CD14-positive monocyte (primary cell): ENCODE measurements around the gene IFT57. TPM values are rescaled to one million over a fixed set of nuclear protein-coding genes. Genes with fewer than 3 reads are reported as not detected.

ENCODE experiments used
- DNase-seq, 3 donors: peaks; one replicate each; pipeline ENCODE4 v3.0.0-alpha.2; 2011 to 2022
- H2AFZ ChIP-seq: 2 replicates; pipeline ENCODE4 v1.6.0; 2012; ENCODE audit warnings: mild to moderate bottlenecking, low read depth, low read length, inconsistent platforms; ENCODE audit not compliant: insufficient read depth, poor library complexity, severe bottlenecking
- H3K27ac ChIP-seq, 2 donors: 1 replicate in 1 of 2; 2 replicates in 1 of 2; pipeline ENCODE4 v1.5.1; 2012 to 2013; ENCODE audit warnings: low read length in 2 of 2, control low read depth in 1 of 2, inconsistent platforms in 1 of 2, low read depth in 1 of 2, mild to moderate bottlenecking in 1 of 2
- H3K27me3 ChIP-seq, 2 donors: one replicate each; pipeline versions ENCODE4 v1.6.0 to v1.6.1; 2011 to 2013; ENCODE audit warnings: low read length in 2 of 2; ENCODE audit not compliant: control insufficient read depth in 2 of 2, insufficient read depth in 2 of 2
- H3K36me3 ChIP-seq, 2 donors: replicated peaks in 1 of 2; 1 replicate in 1 of 2; 2 replicates in 1 of 2; pipeline versions ENCODE4 v1.5.1 to v1.6.1; 2012 to 2013; ENCODE audit warnings: low read length in 2 of 2, control low read depth in 1 of 2, inconsistent platforms in 1 of 2, mild to moderate bottlenecking in 1 of 2; ENCODE audit not compliant: insufficient read depth in 2 of 2, control insufficient read depth in 1 of 2
- H3K4me1 ChIP-seq, 2 donors: 1 replicate in 1 of 2; 2 replicates in 1 of 2; pipeline versions ENCODE4 v1.5.1 to v1.6.1; 2012 to 2013; ENCODE audit warnings: low read length in 2 of 2, control low read depth in 1 of 2, inconsistent platforms in 1 of 2, mild to moderate bottlenecking in 1 of 2, moderate library complexity in 1 of 2; ENCODE audit not compliant: insufficient read depth in 2 of 2, control insufficient read depth in 1 of 2
- H3K4me2 ChIP-seq: replicated peaks from 2 replicates; pipeline ENCODE3; 2012; ENCODE audit warnings: low read length, moderate library complexity, mild to moderate bottlenecking; ENCODE audit not compliant: poor library complexity, severe bottlenecking; ENCODE audit errors: extremely low read depth
- H3K4me3 ChIP-seq, 3 experiments: fragments of 200-600 bp in 1 of 3; sonication (generic) in 1 of 3; replicated peaks in 1 of 3; 1 replicate in 2 of 3; 2 replicates in 1 of 3; pipeline ENCODE4 v1.5.1; 2011 to 2013; ENCODE audit warnings: low read length in 3 of 3, mild to moderate bottlenecking in 3 of 3, control low read depth in 2 of 3, low read depth in 2 of 3, inconsistent platforms in 1 of 3, moderate library complexity in 1 of 3
- H3K79me2 ChIP-seq: 2 replicates; pipeline ENCODE4 v1.6.0; 2012; ENCODE audit warnings: mild to moderate bottlenecking, control low read depth, inconsistent platforms, low read length, moderate library complexity; ENCODE audit not compliant: insufficient read depth
- H3K9ac ChIP-seq: 2 replicates; pipeline ENCODE4 v1.6.0; 2017; ENCODE audit warnings: low read length, mild to moderate bottlenecking; ENCODE audit not compliant: insufficient read depth, poor library complexity, severe bottlenecking
- H3K9me3 ChIP-seq, 2 donors: replicated peaks in 1 of 2; 1 replicate in 1 of 2; 2 replicates in 1 of 2; pipeline versions ENCODE4 v1.5.1 to v1.6.1; 2012 to 2013; ENCODE audit warnings: low read length in 2 of 2, control low read depth in 1 of 2; ENCODE audit not compliant: control insufficient read depth in 1 of 2, insufficient read depth in 1 of 2
- H4K20me1 ChIP-seq: 2 replicates; pipeline ENCODE4 v1.6.0; 2012; ENCODE audit warnings: mild to moderate bottlenecking, low read length, control low read depth, moderate library complexity; ENCODE audit not compliant: insufficient read depth
- H3K27ac Mint-ChIP-seq, 7 donors: one replicate each; pipeline ENCODE4 v1.8.0; 2020; ENCODE audit warnings: mild to moderate bottlenecking in 7 of 7, mixed read lengths in 7 of 7, moderate library complexity in 6 of 7, inconsistent platforms in 2 of 7
- H3K27me3 Mint-ChIP-seq, 3 donors: one replicate each; pipeline ENCODE4 v1.8.0; 2021 to 2022; ENCODE audit warnings: low read depth in 3 of 3, mild to moderate bottlenecking in 3 of 3, mixed read lengths in 3 of 3, moderate library complexity in 3 of 3, inconsistent platforms in 1 of 3
- H3K36me3 Mint-ChIP-seq, 2 donors: one replicate each; pipeline ENCODE4 v1.8.0; 2020; ENCODE audit warnings: mixed read lengths in 2 of 2, inconsistent platforms in 1 of 2, mild to moderate bottlenecking in 1 of 2
- H3K4me1 Mint-ChIP-seq: one replicate; pipeline ENCODE4 v1.8.0; 2020; ENCODE audit warnings: mild to moderate bottlenecking, mixed read lengths
- H3K4me3 Mint-ChIP-seq, 2 donors: one replicate each; pipeline ENCODE4 v1.8.0; 2020; ENCODE audit warnings: mild to moderate bottlenecking in 2 of 2, mixed read lengths in 2 of 2, moderate library complexity in 1 of 2
- H3K9me3 Mint-ChIP-seq, 7 donors: one replicate each; pipeline ENCODE4 v1.8.0; 2020 to 2022; ENCODE audit warnings: mixed read lengths in 7 of 7, mild to moderate bottlenecking in 6 of 7, moderate library complexity in 6 of 7, inconsistent platforms in 2 of 7
- CTCF ChIP-seq: fragments of 200-600 bp; IDR thresholded peaks from one replicate; pipeline ENCODE4 v1.8.0; 2022; ENCODE audit warnings: antibody characterized with exemption, mild to moderate bottlenecking
- WGBS: methylation state at CpG from one replicate; pipeline ENCODE4 v1.1.5; 2013; ENCODE audit warnings: missing lambda C conversion rate; ENCODE audit not compliant: insufficient coverage; 5-methylcytosine and 5-hydroxymethylcytosine counted together
- intact Hi-C, 2 donors: fragments of 100-400 bp; cut with micrococcal nuclease; formaldehyde crosslinking; loops; one replicate each; pipeline versions ENCODE4 v1.15.0 to v1.15.1; 2023
- polyA plus RNA-seq, 3 donors: library from polyadenylated mRNA; depleted of rRNA in 1 of 3; unstranded in 2 of 3; stranded (reverse) in 1 of 3; fragments of 300-500 nt in 2 of 3; fragments of >200 nt in 1 of 3; fragmentation: Illumina TruSeq in 2 of 3; gene quantifications; 1 replicate in 2 of 3; 2 replicates in 1 of 3; pipeline ENCODE4 v1.2.3, GENCODE V29; 2012 to 2021

The IFT57 gene
- polyA plus RNA-seq, 3 donors, result 4.9 to 22.9 (median 15.1) TPM

GRCh38 chr3:108125153-108125543, 97.1 kb downstream of the IFT57 start:
- DNase-seq, result no peak
- Mint-ChIP-seq H3K4me3 (peak overlapping the region; percentile 66 to 87), H3K9me3 (peaks cover 0 to 2% (median 0%) of the 10 kb centered on the region in 7 donors), H3K27ac (peak overlapping the region; percentile 97 to 100 (median 99)), H3K27me3 (peaks cover 0 to 9% (median 0%) of the 10 kb centered on the region in 3 donors), H3K36me3 (no peaks in the 10 kb centered on the region), H3K4me1 (peaks cover 50% of the 10 kb centered on the region)
- peak overlapping the region; percentile 65 for H2AFZ ChIP-seq
- H3K27me3 ChIP-seq, result no peaks in the 10 kb centered on the region
- peaks cover 31 to 34% of the 10 kb centered on the region in 2 donors for H3K4me1 ChIP-seq
- H3K4me2 ChIP-seq, result peak overlapping the region; percentile 48
- H3K4me3 ChIP-seq, result peak overlapping the region in 1 of 3 experiments; percentile 42
- TF ChIP-seq CTCF, result no peak
- H3K9me3 ChIP-seq, result no peaks in the 10 kb centered on the region
- H4K20me1 ChIP-seq, result no peaks in the 10 kb centered on the region
- H3K9ac ChIP-seq, result peak overlapping the region; percentile 71
- WGBS, result no CpG with 5 or more reads among the region's 4 CpGs
- no peaks in the 10 kb centered on the region for H3K79me2 ChIP-seq
- no peaks in the 10 kb centered on the region for H3K36me3 ChIP-seq
- peak overlapping the region; percentile 96 to 97 for H3K27ac ChIP-seq
- intact Hi-C loops, result no loop called here

GRCh38 chr3:108124337-108125152, 97.7 kb downstream of the IFT57 start:
- no peaks in the 10 kb centered on the region for H4K20me1 ChIP-seq
- H3K36me3 Mint-ChIP-seq, result no peaks in the 10 kb centered on the region
- H3K4me3 Mint-ChIP-seq, result peak overlapping the region; percentile 66 to 87
- H3K27ac ChIP-seq, result peak overlapping the region; percentile 96 to 97
- intact Hi-C loops, result loop anchor here in 1 of 2 donors (5.0 kb wide), 1 partner anchor 98 kb away; the partner anchor contains the start of gene IFT57
- peak overlapping the region; percentile 14 to 42 (median 38) for H3K4me3 ChIP-seq
- peak overlapping the region; percentile 97 to 100 (median 99) for H3K27ac Mint-ChIP-seq
- H3K9ac ChIP-seq, result peak overlapping the region; percentile 71
- DNase-seq, result peak; percentile 80 to 95 (median 86)
- no CpG with 5 or more reads among the region's 10 CpGs for WGBS
- H3K79me2 ChIP-seq, result no peaks in the 10 kb centered on the region
- H2AFZ ChIP-seq, result peak overlapping the region; percentile 65
- peak overlapping the region; percentile 48 for H3K4me2 ChIP-seq
- peaks cover 0 to 2% (median 0%) of the 10 kb centered on the region in 7 donors for H3K9me3 Mint-ChIP-seq
- H3K4me1 ChIP-seq, result peaks cover 30 to 31% of the 10 kb centered on the region in 2 donors
- H3K27me3 ChIP-seq, result no peaks in the 10 kb centered on the region
- TF ChIP-seq CTCF, result no peak
- H3K36me3 ChIP-seq, result no peaks in the 10 kb centered on the region
- peaks cover 0 to 9% (median 0%) of the 10 kb centered on the region in 3 donors for H3K27me3 Mint-ChIP-seq
- peaks cover 47% of the 10 kb centered on the region for H3K4me1 Mint-ChIP-seq
- H3K9me3 ChIP-seq, result no peaks in the 10 kb centered on the region
